Activated T-cell treated with anti-CD3 and anti-CD28 coated beads for 24 hours (primary cell): ENCODE data around the gene MARK2.

Experiments
- DNase-seq: peaks from one replicate; pipeline ENCODE4 v3.0.0-alpha.2; 2020; ENCODE audit warnings: low read depth

The MARK2 gene

GRCh38 chr11:63929616-63930015, 90.7 kb downstream of the MARK2 start:
- DNase-seq: no peak

GRCh38 chr11:63931045-63931444, 92.1 kb downstream of the MARK2 start:
- no peak for DNase-seq

GRCh38 chr11:63931876-63932275, 93.0 kb downstream of the MARK2 start:
- no peak for DNase-seq

GRCh38 chr11:63933459-63933858, 94.5 kb downstream of the MARK2 start:
- DNase-seq: no peak

GRCh38 chr11:63937713-63938478, 99.0 kb downstream of the MARK2 start:
- DNase-seq: no peak

GRCh38 chr11:63938479-63939396, 99.8 kb downstream of the MARK2 start, which contains the start of gene NAA40:
NAA40 (plus strand) TSS chr11:63939002; CDS start chr11:63939097, 95 bp downstream.
- peak; percentile 90 for DNase-seq

- DNase-seq: no peak
These were observed 100.5 kb downstream of the MARK2 start for GRCh38 chr11:63939397-63939891.

- DNase-seq: no peak
These were observed 101.9 kb downstream of the MARK2 start for GRCh38 chr11:63940786-63941185.

- DNase-seq: no peak
These were observed 103.0 kb downstream of the MARK2 start for GRCh38 chr11:63941901-63942300.

GRCh38 chr11:63942803-63943202, 103.9 kb downstream of the MARK2 start:
- DNase-seq: no peak

GRCh38 chr11:63944987-63945386, 106.1 kb downstream of the MARK2 start:
- DNase-seq: no peak

- DNase-seq: peak; percentile 14
These were observed 106.7 kb downstream of the MARK2 start for GRCh38 chr11:63945477-63946163.

GRCh38 chr11:63951779-63952536, 113.0 kb downstream of the MARK2 start:
- no peak for DNase-seq

GRCh38 chr11:63952570-63952969, 113.7 kb downstream of the MARK2 start:
- DNase-seq: no peak

- no peak for DNase-seq
These were observed 119.1 kb downstream of the MARK2 start for GRCh38 chr11:63958008-63958407.
